HepG2 (cell line): Measurements from ENCODE around the gene DDI2. TPM values are rescaled to one million over a fixed set of nuclear protein-coding genes. Genes with fewer than 3 reads are reported as not detected.

Experiments used
- CEBPB ChIP-seq: IDR thresholded peaks from 2 replicates; pipeline ENCODE4 v1.6.1; 2011; ENCODE audit warnings: low read depth, low read length, improper control_type of control experiment, borderline replicate concordance
- CEBPG ChIP-seq: IDR thresholded peaks from 2 replicates; pipeline ENCODE4 v1.6.1; 2016
- CREM ChIP-seq, 2 experiments: sonication (generic) in 1 of 2; formaldehyde crosslinking in 1 of 2; IDR thresholded peaks; 2 replicates each; pipeline versions ENCODE4 v1.4.0 to v1.6.1; 2016 to 2020; ENCODE audit warnings: antibody characterized with exemption in 1 of 2, mild to moderate bottlenecking in 1 of 2, missing genetic modification reagents in 1 of 2
- EZH2 ChIP-seq: conservative IDR thresholded peaks from 2 replicates; pipeline ENCODE4 v1.6.1; 2012; ENCODE audit warnings: mild to moderate bottlenecking, low read depth, low read length, moderate library complexity
- HNRNPL ChIP-seq: fragments of 200-400 bp; formaldehyde crosslinking; IDR thresholded peaks from 2 replicates; pipeline ENCODE4 v1.6.1; 2017; ENCODE audit warnings: mild to moderate bottlenecking, low read depth, low read length
- MEF2D ChIP-seq: sonication (generic); formaldehyde crosslinking; IDR thresholded peaks from 2 replicates; pipeline ENCODE4 v1.5.1; 2020; ENCODE audit warnings: mild to moderate bottlenecking, missing genetic modification reagents
- SMARCE1 ChIP-seq: fragments of 450-650 bp; IDR thresholded peaks from 2 replicates; pipeline ENCODE4 v1.6.1; 2017; ENCODE audit warnings: borderline replicate concordance
- U2AF1 ChIP-seq: fragments of 200-400 bp; formaldehyde crosslinking; optimal IDR thresholded peaks from 2 replicates; pipeline ENCODE3; 2017; ENCODE audit warnings: mild to moderate bottlenecking, low read depth, low read length
- ZFP1 ChIP-seq: IDR thresholded peaks from 2 replicates; pipeline ENCODE4 v1.6.1; 2016
- ZNF343 ChIP-seq: sonication (generic); formaldehyde crosslinking; IDR thresholded peaks from 2 replicates; pipeline ENCODE4 v1.4.0; 2020; ENCODE audit warnings: mild to moderate bottlenecking, missing genetic modification reagents
- ZNF646 ChIP-seq: sonication (generic); formaldehyde crosslinking; IDR thresholded peaks from 2 replicates; pipeline ENCODE4 v1.9.0; 2021; ENCODE audit warnings: mild to moderate bottlenecking, missing genetic modification reagents
- polyA plus RNA-seq, 8 experiments: library from polyadenylated mRNA; depleted of rRNA in 3 of 8; stranded (reverse) in 7 of 8; unstranded in 1 of 8; fragments of >200 nt; fragmentation: Illumina TruSeq in 4 of 8; extraction: Trizol in 4 of 8; gene quantifications; 2 replicates each; pipeline versions ENCODE4 v1.2.1 to v1.2.3, GENCODE V29; 2011 to 2016; ENCODE audit warnings: low read depth in 4 of 8, missing spikeins in 1 of 8, mixed read lengths in 1 of 8; ENCODE audit not compliant: insufficient read depth in 1 of 8
- total RNA-seq, 5 experiments: library from RNA; depleted of rRNA; stranded (reverse); fragments of >200 nt; fragmentation: Illumina TruSeq; extraction: Trizol; gene quantifications; 2 replicates each; pipeline ENCODE4 v1.2.3, GENCODE V29; 2016; ENCODE audit warnings: low read depth in 1 of 5
- TF ChIP-seq, protein P1 (sequence below): sonication (generic); formaldehyde crosslinking; IDR thresholded peaks from 2 replicates; pipeline ENCODE4 v1.4.0; 2020; ENCODE audit warnings: mild to moderate bottlenecking, missing genetic modification reagents
- TF ChIP-seq, protein P2 (sequence below): sonication (generic); formaldehyde crosslinking; IDR thresholded peaks from 2 replicates; pipeline ENCODE4 v1.5.0; 2020; ENCODE audit warnings: missing genetic modification reagents

DDI2 gene
- total and polyA plus RNA-seq, 2 of the 13 experiments (the other 11 are each of a cell fraction or from before 2014, with no cell fraction given), result 8.5 to 25.7 TPM

DNA sequence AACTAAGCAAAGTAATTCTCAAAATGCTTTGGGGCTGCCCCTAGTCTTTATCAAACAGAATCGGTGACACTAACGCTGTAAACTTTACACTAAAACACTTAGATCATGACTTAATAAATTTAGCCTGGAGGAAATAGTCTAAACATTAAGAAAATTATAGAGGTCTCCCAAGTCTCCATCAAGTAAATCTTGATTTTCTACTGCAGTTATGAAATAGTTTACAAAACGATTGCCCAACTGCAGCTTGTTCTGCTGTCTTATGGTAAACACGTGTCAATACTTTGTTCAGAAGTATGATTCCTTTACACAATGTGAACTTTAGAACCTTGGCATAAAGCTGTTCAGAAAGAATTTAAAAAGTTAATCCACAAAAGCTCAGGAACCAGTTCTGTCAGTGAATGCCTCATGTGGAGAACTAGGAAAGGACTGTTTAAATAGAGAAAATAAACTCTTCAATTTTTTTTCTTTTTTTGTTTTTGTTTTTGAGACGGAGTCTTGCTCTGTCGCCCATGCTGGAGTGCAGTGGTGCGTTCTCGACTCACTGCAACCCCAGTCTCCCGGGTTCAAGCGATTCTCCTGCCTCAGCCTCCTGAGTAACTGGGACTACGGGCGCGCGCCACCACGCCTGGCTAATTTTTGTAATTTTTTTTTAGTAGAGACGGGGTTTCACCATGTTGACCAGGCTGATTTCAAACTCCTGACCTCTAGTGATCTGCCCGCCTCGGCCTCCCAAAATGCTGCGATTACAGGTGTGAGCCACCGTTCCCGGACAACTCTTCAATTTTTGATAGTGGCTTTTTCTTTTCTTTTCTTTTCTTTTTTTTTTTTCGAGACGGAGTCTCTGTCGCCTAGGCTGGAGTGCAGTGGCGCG, 1.6 kb downstream of the DDI2 start (continued):
- TF ChIP-seq CREM (IDR thresholded peaks at IDR 0.05) (peak; percentile 81), CREM (CRISPR knock-in tag; IDR thresholded peaks at IDR 0.05) (no peak), MEF2D (CRISPR knock-in tag) (peak; percentile 54; the same call in 1 of the 2 replicates), ZNF343 (CRISPR knock-in tag) (no peak; the same call in 1 of the 2 replicates), ZNF646 (CRISPR knock-in tag) (no peak), SMARCE1 (no peak), ZFP1 (CRISPR knock-in tag) (no peak), CEBPB (peak; percentile 99), HNRNPL (no peak), EZH2 (no peak), CEBPG (CRISPR knock-in tag) (peak; percentile 99), U2AF1 (no peak)
- TF ChIP-seq, protein P1, sequence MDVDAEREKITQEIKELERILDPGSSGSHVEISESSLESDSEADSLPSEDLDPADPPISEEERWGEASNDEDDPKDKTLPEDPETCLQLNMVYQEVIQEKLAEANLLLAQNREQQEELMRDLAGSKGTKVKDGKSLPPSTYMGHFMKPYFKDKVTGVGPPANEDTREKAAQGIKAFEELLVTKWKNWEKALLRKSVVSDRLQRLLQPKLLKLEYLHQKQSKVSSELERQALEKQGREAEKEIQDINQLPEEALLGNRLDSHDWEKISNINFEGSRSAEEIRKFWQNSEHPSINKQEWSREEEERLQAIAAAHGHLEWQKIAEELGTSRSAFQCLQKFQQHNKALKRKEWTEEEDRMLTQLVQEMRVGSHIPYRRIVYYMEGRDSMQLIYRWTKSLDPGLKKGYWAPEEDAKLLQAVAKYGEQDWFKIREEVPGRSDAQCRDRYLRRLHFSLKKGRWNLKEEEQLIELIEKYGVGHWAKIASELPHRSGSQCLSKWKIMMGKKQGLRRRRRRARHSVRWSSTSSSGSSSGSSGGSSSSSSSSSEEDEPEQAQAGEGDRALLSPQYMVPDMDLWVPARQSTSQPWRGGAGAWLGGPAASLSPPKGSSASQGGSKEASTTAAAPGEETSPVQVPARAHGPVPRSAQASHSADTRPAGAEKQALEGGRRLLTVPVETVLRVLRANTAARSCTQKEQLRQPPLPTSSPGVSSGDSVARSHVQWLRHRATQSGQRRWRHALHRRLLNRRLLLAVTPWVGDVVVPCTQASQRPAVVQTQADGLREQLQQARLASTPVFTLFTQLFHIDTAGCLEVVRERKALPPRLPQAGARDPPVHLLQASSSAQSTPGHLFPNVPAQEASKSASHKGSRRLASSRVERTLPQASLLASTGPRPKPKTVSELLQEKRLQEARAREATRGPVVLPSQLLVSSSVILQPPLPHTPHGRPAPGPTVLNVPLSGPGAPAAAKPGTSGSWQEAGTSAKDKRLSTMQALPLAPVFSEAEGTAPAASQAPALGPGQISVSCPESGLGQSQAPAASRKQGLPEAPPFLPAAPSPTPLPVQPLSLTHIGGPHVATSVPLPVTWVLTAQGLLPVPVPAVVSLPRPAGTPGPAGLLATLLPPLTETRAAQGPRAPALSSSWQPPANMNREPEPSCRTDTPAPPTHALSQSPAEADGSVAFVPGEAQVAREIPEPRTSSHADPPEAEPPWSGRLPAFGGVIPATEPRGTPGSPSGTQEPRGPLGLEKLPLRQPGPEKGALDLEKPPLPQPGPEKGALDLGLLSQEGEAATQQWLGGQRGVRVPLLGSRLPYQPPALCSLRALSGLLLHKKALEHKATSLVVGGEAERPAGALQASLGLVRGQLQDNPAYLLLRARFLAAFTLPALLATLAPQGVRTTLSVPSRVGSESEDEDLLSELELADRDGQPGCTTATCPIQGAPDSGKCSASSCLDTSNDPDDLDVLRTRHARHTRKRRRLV (CRISPR knock-in tag), result no peak
- TF ChIP-seq, protein P2, sequence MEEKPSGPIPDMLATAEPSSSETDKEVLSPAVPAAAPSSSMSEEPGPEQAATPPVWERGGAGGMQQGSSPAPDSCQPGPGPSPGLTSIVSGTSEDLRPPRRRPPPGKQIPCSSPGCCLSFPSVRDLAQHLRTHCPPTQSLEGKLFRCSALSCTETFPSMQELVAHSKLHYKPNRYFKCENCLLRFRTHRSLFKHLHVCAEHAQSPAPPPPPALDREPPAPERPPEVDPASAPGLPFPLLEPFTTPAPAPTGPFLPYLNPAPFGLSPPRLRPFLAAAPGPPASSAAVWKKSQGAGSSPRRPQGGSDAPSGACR (CRISPR knock-in tag), result no peak
